ENCODE measurements around the gene DPEP2.
"Not testable (repeated sequence)": the region's sequence is repeated elsewhere in the genome, so short reads cannot be mapped to it uniquely, and the experiment has no call there.

GRCh38 chr16:68009872-68010271 is 10.6 kb upstream of the DPEP2 start:
- not testable (repeated sequence) for TF ChIP-seq CTCF (IDR thresholded peaks at IDR 0.05; ENCODE audit: borderline replicate concordance, extremely low read depth, low read length, poor library complexity, severe bottlenecking); EZH2 (IDR thresholded peaks at IDR 0.05; ENCODE audit: borderline replicate concordance, low read depth, low read length, severe bottlenecking)

Data from DND-41 (cell line).